HG03139 (cell line): ENCODE data around the gene FAM241B.

Experiments used
- ATAC-seq: cut with Tn5 transposase; IDR thresholded peaks from one replicate; pipeline ENCODE4 v1.9.1; 2021; ENCODE audit not compliant: unreplicated experiment

Gene FAM241B

GRCh38 chr10:69663369-69663947 lies 33.4 kb downstream of the FAM241B start:
- ATAC-seq, result no peak

GRCh38 chr10:69665474-69666320 lies 35.6 kb downstream of the FAM241B start:
- ATAC-seq, result no peak

GRCh38 chr10:69666756-69667155 lies 36.7 kb downstream of the FAM241B start:
- no peak for ATAC-seq

- no peak for ATAC-seq
Measured at GRCh38 chr10:69668721-69669120, 38.7 kb downstream of the FAM241B start.

- no peak for ATAC-seq
Measured at GRCh38 chr10:69669409-69669808, 39.4 kb downstream of the FAM241B start.

- ATAC-seq, result no peak
Measured at GRCh38 chr10:69673521-69673920, 43.5 kb downstream of the FAM241B start.

- no peak for ATAC-seq
Measured at GRCh38 chr10:69674786-69675185, 44.7 kb downstream of the FAM241B start.

GRCh38 chr10:69676301-69676700 lies 46.3 kb downstream of the FAM241B start:
- no peak for ATAC-seq

- no peak for ATAC-seq
Measured at GRCh38 chr10:69677985-69678654, 48.1 kb downstream of the FAM241B start.

- no peak for ATAC-seq
Measured at GRCh38 chr10:69679736-69680135, 49.7 kb downstream of the FAM241B start.

- ATAC-seq, result no peak
Measured at GRCh38 chr10:69680610-69681009, 50.6 kb downstream of the FAM241B start.

- no peak for ATAC-seq
Measured at GRCh38 chr10:69681436-69681835, 51.4 kb downstream of the FAM241B start.

GRCh38 chr10:69682955-69683474 lies 53.0 kb downstream of the FAM241B start:
- ATAC-seq, result no peak
